PC-9 (cell line): ENCODE data around the gene MPC1. TPM values are rescaled to one million over a fixed set of nuclear protein-coding genes. Genes with fewer than 3 reads are reported as not detected.

Source experiments
- BruUV-seq: library from RNA; stranded (reverse); fragments of 400-500 nt; replicated peaks from 2 replicates; lab custom pipeline; 2021; lab: Mats Ljungman, UMichigan
- CTCF ChIA-PET: fragments of 300-600 bp; sonication (Branson Sonifier 250); formaldehyde crosslinking; loops from one replicate; lab custom pipeline; 2022; ENCODE audit warnings: antibody characterized with exemption; lab: Charles Lee
- POLR2A ChIA-PET: fragments of 300-600 bp; sonication (Branson Sonifier 250); formaldehyde crosslinking; loops from one replicate; lab custom pipeline; 2022; ENCODE audit warnings: antibody characterized with exemption; ENCODE audit not compliant: unreplicated experiment; lab: Charles Lee
- DNase-seq, 2 experiments: peaks; one replicate each; pipeline versions ENCODE4 v3.0.0 to v3.0.0-alpha.2; 2015 to 2022; ENCODE audit warnings: mixed read lengths in 1 of 2
- H2AFZ ChIP-seq: fragments of 200-600 bp; sonication (generic); 2 replicates; pipeline ENCODE4 v1.8.1; 2017; ENCODE audit warnings: antibody characterized with exemption
- H3F3A ChIP-seq: fragments of 200-600 bp; sonication (generic); 2 replicates; pipeline ENCODE4 v1.8.1; 2017; ENCODE audit warnings: antibody characterized with exemption, mild to moderate bottlenecking, low read depth; ENCODE audit not compliant: insufficient read depth
- H3K27ac ChIP-seq: fragments of 200-600 bp; sonication (generic); 2 replicates; pipeline ENCODE4 v1.6.1; 2016; ENCODE audit warnings: mixed run types
- H3K27me3 ChIP-seq: fragments of 200-600 bp; sonication (generic); 2 replicates; pipeline ENCODE4 v1.6.1; 2016; ENCODE audit warnings: low read depth, mixed run types; ENCODE audit not compliant: insufficient read depth
- H3K36me3 ChIP-seq: fragments of 200-600 bp; sonication (generic); 2 replicates; pipeline ENCODE4 v1.6.1; 2016; ENCODE audit warnings: low read depth, mixed run types
- H3K4me1 ChIP-seq: fragments of 200-600 bp; sonication (generic); replicated peaks from 2 replicates; pipeline ENCODE4 v1.6.1; 2016; ENCODE audit warnings: mixed run types; ENCODE audit not compliant: insufficient read depth
- H3K4me2 ChIP-seq: fragments of 200-600 bp; sonication (generic); 2 replicates; pipeline ENCODE4 v1.6.1; 2017; ENCODE audit warnings: mixed run types
- H3K4me3 ChIP-seq: fragments of 200-600 bp; sonication (generic); 2 replicates; pipeline ENCODE4 v1.6.1; 2016; ENCODE audit warnings: mixed run types
- H3K79me2 ChIP-seq: fragments of 200-600 bp; sonication (generic); 2 replicates; pipeline ENCODE4 v1.6.1; 2017; ENCODE audit warnings: low read depth, mixed run types
- H3K9me2 ChIP-seq: fragments of 200-600 bp; sonication (generic); 2 replicates; pipeline ENCODE4 v1.8.1; 2017; ENCODE audit warnings: mild to moderate bottlenecking; ENCODE audit not compliant: insufficient read depth
- H3K9me3 ChIP-seq: fragments of 200-600 bp; sonication (generic); 2 replicates; pipeline ENCODE4 v1.8.1; 2016; ENCODE audit warnings: low read depth; ENCODE audit not compliant: insufficient read depth
- H4K20me1 ChIP-seq: fragments of 200-600 bp; sonication (generic); 2 replicates; pipeline ENCODE4 v1.8.1; 2017; ENCODE audit not compliant: insufficient read depth
- EZH2 ChIP-seq: fragments of 200-600 bp; sonication (generic); IDR thresholded peaks from 2 replicates; pipeline ENCODE4 v1.8.0; 2017; ENCODE audit warnings: antibody characterized with exemption, low read depth
- intact Hi-C: fragments of 100-400 bp; cut with micrococcal nuclease; formaldehyde crosslinking; loops from one replicate; pipeline ENCODE4 v1.10.0; 2022; ENCODE audit not compliant: unreplicated experiment
- total RNA-seq: library from RNA; stranded (reverse); gene quantifications from 2 replicates; pipeline ENCODE4 v1.2.3, GENCODE V29; 2021
- TF ChIP-seq, protein P1 (sequence below): fragments of 200-600 bp; sonication (generic); conservative IDR thresholded peaks from 2 replicates; pipeline ENCODE4 v1.6.1; 2017; ENCODE audit warnings: mixed run types, antibody characterized with exemption, mild to moderate bottlenecking, moderate library complexity

MPC1 gene
- total RNA-seq, 1 experiment from 2014 or later = 13.3 TPM

DNA sequence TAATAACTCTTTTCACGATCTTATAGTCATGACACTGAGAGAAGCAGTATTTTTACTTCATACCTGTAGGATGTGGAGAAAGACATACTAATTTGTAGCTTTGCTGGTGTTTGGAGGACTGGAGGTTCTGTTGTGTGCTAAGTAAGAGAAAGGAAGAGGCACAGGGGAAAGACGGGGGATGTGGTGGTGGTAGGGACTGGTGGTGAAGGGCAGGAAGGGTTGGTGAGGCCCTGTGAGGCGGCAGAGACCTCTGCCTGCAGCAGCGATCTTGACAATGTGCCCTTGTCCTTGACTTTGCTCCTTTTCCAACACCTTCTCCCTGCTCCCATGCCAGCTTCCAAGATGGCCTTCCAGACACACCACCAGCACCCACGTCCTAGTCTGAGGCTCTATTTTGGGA, 32.6 kb upstream of the MPC1 start:
- TF ChIP-seq, protein P1, sequence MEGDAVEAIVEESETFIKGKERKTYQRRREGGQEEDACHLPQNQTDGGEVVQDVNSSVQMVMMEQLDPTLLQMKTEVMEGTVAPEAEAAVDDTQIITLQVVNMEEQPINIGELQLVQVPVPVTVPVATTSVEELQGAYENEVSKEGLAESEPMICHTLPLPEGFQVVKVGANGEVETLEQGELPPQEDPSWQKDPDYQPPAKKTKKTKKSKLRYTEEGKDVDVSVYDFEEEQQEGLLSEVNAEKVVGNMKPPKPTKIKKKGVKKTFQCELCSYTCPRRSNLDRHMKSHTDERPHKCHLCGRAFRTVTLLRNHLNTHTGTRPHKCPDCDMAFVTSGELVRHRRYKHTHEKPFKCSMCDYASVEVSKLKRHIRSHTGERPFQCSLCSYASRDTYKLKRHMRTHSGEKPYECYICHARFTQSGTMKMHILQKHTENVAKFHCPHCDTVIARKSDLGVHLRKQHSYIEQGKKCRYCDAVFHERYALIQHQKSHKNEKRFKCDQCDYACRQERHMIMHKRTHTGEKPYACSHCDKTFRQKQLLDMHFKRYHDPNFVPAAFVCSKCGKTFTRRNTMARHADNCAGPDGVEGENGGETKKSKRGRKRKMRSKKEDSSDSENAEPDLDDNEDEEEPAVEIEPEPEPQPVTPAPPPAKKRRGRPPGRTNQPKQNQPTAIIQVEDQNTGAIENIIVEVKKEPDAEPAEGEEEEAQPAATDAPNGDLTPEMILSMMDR = no peak
- Histone ChIP-seq H4K20me1 (no peaks in the 10 kb centered on the region), H3K27ac (no peak overlapping the region), H3K27me3 (no peaks in the 10 kb centered on the region), H3K9me3 (no peaks in the 10 kb centered on the region), H3F3A (no peaks in the 10 kb centered on the region), H3K4me2 (no peak overlapping the region), H3K4me1 (no peaks in the 10 kb centered on the region), H3K36me3 (no peaks in the 10 kb centered on the region), H3K9me2 (no peaks in the 10 kb centered on the region), H3K4me3 (no peak overlapping the region), H2AFZ (no peak overlapping the region), H3K79me2 (no peaks in the 10 kb centered on the region)
- BruUV-seq = no TSS peak
- ChIA-PET CTCF (no interaction called here), POLR2A (no interaction called here)
- intact Hi-C loops = no loop called here
- DNase-seq = no peak

DNA sequence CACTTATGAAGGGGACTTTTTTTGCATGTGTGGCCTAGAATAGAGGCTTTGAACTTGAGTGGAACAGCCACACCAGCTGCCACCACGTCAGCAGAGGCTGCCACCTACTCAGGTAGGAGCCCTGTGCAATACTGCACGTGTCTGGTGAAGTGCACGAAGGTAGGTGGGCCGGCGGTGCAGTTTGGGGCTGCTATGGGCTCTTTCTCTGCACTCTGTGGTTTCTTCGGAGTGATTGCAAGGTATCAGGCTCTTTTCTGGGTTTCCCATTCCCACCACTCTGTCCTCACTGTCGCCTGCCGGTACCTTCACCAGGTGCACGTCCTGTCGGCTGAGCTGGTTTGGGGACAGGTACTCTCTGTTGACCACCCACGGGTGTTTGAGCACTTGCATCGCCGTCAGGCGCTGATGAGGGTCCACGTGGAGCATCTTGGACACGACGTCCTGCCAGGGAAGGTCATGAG, 30.8 kb upstream of the MPC1 start:
- no peaks in the 10 kb centered on the region for H3K9me2 ChIP-seq
- H4K20me1 ChIP-seq = peaks cover 3% of the 10 kb centered on the region; the same call in 1 of the 2 replicates
- no peak overlapping the region for H3K4me2 ChIP-seq
- BruUV-seq = no TSS peak
- no peaks in the 10 kb centered on the region for H3K4me1 ChIP-seq
- ChIA-PET POLR2A (no interaction called here), CTCF (no interaction called here)
- TF ChIP-seq, protein P1 = no peak
- no peak for TF ChIP-seq EZH2
- no peak overlapping the region for H2AFZ ChIP-seq
- no peak for DNase-seq
- no peaks in the 10 kb centered on the region for H3K27me3 ChIP-seq
- H3K79me2 ChIP-seq = no peaks in the 10 kb centered on the region
- H3K4me3 ChIP-seq = no peak overlapping the region
- intact Hi-C loops = no loop called here
- H3K27ac ChIP-seq = no peak overlapping the region
- H3K9me3 ChIP-seq = no peaks in the 10 kb centered on the region
- no peaks in the 10 kb centered on the region for H3K36me3 ChIP-seq
- H3F3A ChIP-seq = no peaks in the 10 kb centered on the region

DNA sequence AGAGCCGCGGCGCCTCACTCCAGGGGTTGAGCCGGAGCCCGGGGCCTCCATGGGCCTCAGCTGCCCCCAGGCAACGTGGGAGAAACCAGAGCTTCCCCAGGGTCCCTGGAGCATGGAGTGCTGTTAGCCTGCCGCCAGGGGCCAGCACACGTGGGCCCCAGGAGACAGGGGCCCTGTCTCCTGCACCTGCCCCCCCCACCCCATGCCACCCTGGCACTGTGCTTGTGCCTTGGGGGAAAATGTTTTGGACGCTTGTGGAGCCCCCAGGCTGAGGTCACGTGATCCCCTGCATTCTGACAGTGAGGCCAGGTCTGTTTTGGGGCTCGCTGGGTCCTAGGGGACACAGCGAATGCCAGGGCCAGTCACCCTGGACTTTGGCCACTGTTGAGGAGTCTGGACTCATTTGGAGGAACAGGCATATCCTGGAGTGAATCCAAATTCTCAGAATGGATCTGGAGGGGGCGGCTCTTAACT, 30.2 kb upstream of the MPC1 start:
- ChIA-PET CTCF (no interaction called here), POLR2A (no interaction called here)
- Histone ChIP-seq H3K9me2 (no peaks in the 10 kb centered on the region), H3F3A (no peaks in the 10 kb centered on the region), H3K27ac (no peak overlapping the region), H4K20me1 (peaks cover 3% of the 10 kb centered on the region; the same call in 1 of the 2 replicates), H3K9me3 (no peaks in the 10 kb centered on the region), H3K79me2 (no peaks in the 10 kb centered on the region), H3K4me2 (no peak overlapping the region), H3K4me3 (no peak overlapping the region), H3K27me3 (no peaks in the 10 kb centered on the region), H3K4me1 (no peaks in the 10 kb centered on the region), H2AFZ (no peak overlapping the region), H3K36me3 (no peaks in the 10 kb centered on the region)
- intact Hi-C loops = no loop called here
- no TSS peak for BruUV-seq
- DNase-seq = no peak
- TF ChIP-seq, protein P1 = no peak
- no peak for TF ChIP-seq EZH2
